Pulmonary artery endothelial cell (primary cell): ENCODE measurements around the gene FBXO31. TPM values are rescaled to one million over a fixed set of nuclear protein-coding genes. Genes with fewer than 3 reads are reported as not detected.
"Not testable (repeated sequence)": the region's sequence is repeated elsewhere in the genome, so short reads cannot be mapped to it uniquely, and the experiment has no call there.

Source experiments
- DNase-seq: peaks from one replicate; pipeline ENCODE4 v3.0.0-alpha.2; 2011; ENCODE audit warnings: low read depth, low spot score
- total RNA-seq: library from RNA; depleted of rRNA; stranded (reverse); fragments of >200 nt; gene quantifications from 2 replicates; pipeline ENCODE4 v1.2.3, GENCODE V29; 2014

FBXO31 gene
- total RNA-seq, 1 donor from 2014 or later, result 26.3 TPM

GRCh38 chr16:87344931-87345631 is 38.5 kb downstream of the FBXO31 start:
- DNase-seq, result no peak

GRCh38 chr16:87344165-87344930 is 39.2 kb downstream of the FBXO31 start:
- no peak for DNase-seq

DNA sequence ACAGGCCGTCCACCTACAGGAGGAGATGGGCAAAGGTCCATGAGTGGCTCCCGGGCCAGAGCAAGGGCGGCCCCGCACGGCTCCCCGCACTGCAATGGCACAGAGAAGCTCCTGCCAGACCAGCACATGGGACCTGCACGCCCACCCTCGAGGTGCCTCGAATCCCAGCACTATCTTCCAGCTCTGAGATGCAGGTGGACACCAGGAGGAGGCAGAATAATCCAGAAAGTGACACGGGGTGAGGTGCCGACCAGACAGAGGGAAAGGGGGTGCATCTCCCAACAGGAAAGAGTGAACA is 39.9 kb downstream of the FBXO31 start:
- no peak for DNase-seq

DNA sequence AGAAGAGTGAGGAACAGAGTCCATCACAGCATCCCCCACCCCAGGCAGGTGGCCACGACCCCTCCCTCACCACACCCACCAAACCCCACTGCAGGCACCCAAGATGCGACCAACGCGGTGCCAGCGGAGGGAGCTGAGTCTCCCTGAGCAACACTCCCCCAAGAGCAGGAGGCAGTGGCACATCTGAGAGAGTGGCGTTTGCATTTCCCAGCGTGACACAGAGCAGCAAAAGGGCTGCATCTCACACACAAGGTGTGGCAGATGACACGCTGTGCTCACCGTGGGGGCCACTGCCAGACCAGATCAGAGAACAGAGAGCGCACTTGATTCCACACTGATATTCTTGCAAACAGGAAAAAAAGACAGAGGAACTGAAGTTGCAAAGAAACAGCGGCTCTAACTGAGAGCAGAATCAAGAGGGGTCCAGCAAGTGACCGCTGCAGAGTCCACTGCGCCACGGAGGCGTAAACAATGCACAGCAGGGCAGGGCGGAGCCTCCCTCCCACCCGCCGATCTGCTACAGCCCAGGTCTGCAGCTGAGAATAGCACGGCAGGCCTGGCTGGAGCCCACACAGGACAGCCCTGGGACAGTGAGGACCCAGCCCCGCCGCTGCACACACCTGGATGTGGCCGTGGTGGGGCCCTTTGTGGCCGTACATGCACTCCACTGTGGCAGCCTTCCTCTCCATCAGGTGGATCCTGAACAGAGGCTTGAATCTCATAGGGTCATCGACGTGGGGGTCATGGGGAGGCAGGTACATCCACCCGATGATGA is 40.4 kb downstream of the FBXO31 start:
- no peak for DNase-seq

GRCh38 chr16:87342504-87342903 is 41.1 kb downstream of the FBXO31 start:
- DNase-seq, result no peak

- DNase-seq, result no peak
Measured at GRCh38 chr16:87340198-87340597, 43.4 kb downstream of the FBXO31 start.

GRCh38 chr16:87339724-87340105 is 43.9 kb downstream of the FBXO31 start:
- DNase-seq, result not testable (repeated sequence)

DNA sequence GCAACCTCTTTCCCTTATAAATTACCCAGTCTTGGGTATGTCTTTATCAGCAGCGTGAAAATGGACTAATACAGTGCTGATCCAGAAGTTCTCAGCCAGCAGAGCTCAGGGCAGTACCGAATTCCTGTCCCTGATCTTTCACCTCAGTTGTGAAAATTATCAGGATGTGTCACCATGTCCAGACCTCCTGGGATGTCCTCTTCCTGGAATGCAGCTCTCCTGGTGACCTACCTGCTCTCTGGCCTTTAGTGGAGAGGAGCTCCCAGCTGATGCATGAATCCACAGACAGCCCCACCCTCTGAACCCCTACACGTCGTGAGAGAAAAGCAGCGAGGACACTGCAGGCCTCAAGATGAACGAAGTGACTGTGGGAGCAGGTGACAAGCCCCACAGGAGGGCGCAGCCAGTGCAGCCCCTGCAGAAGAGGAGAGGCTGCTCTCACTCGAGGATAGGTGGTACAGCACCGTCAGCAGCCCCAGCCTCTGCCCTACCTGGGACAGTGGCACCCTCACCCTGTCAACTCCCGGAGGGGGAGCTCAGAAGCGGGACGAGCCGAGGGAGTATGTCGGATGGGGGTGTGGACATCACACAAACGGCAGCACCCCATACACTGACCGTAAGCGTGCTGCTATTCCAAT is 44.4 kb downstream of the FBXO31 start:
- DNase-seq, result no peak

DNA sequence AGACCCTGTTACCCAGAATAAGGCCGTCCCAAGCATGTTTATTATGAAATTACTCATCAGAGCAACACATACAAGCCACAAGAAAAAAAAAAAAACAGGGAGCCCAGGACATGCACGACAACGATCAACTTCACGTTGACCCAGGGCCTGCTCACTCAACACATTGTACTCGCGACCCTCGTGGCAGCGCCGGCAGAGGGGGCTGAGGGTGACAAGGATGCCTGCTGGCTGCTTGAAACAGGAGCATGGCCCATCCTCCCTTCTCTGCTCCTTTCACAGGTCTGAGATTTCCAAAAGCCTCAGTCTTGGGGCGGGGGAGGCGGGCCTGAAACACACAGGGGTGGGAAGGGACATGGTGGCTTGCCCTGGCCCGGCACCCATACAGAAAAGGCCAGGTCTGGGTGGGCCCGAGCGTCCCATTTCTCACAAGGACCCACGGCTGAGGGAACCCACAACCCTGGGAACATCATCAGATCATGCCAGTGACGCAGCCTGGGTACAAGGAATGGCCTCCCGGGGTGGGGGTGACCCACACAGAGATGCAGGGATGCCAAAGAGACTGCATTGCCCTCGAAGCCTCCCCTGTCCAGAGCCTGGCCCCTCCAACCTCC is 45.3 kb downstream of the FBXO31 start:
- DNase-seq, result no peak

DNA sequence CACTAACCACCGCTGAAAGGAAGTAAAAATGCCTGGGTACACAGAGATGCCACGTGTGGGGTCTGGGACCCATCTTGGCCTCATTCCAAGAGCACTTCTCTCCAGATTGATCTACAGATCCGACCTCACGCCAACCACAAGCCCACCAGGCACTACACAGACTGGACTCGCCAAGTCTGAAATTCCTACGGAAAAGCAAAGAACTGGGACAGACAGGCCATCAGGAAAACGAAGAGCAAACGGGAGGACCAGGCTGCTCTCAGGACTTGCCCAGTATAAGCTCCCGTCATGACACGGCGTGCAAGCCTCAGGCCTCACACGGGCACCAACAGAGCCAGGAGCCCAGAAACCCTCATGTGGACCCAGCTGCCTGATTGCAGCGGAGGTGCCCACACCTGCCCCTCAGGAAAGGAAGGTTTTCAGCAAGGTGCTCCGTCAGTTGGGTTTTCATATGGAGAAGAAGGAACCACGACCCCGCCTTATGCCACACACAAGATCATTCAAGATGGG is 46.3 kb downstream of the FBXO31 start:
- no peak for DNase-seq

- DNase-seq, result no peak
Measured at GRCh38 chr16:87336434-87337240, 46.9 kb downstream of the FBXO31 start.

DNA sequence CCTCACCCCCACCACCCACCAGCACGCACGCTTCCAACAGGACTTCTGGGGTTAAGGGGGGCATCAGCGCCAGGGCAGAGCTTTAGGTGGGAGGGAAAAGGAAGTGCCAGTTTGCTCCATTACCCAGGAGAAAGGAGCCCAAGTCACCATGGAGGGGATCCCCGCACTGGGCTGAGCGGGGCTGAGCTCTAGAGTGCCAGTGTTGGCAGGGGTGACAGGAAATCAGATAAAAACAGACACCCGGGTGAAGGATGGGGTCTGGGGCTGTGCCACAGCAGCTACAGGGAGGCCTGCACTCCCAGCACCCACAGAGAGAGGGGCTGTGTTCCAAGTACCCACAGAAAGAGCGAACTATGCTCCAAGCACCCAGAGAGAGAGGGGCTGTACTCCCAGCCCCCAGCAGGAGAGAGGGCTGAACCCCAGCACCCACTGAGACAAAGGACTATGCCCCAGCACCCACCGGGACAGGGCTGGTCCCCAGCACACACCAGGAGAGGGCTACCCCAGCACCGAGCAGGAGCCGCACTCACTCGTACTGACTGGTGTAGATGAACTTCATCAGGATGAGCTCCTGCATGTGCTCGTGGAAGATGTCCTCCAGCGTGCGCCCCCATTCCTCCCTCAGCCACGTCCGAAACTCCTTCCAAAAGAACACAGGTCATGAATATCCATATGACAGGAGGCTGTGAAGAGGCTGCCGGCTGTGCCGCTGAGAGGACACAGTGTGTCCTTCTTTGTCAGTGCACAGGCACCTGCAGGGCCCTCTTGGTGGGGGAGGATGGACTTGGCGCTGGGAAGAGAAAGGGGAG is 47.7 kb downstream of the FBXO31 start:
- no peak for DNase-seq

DNA sequence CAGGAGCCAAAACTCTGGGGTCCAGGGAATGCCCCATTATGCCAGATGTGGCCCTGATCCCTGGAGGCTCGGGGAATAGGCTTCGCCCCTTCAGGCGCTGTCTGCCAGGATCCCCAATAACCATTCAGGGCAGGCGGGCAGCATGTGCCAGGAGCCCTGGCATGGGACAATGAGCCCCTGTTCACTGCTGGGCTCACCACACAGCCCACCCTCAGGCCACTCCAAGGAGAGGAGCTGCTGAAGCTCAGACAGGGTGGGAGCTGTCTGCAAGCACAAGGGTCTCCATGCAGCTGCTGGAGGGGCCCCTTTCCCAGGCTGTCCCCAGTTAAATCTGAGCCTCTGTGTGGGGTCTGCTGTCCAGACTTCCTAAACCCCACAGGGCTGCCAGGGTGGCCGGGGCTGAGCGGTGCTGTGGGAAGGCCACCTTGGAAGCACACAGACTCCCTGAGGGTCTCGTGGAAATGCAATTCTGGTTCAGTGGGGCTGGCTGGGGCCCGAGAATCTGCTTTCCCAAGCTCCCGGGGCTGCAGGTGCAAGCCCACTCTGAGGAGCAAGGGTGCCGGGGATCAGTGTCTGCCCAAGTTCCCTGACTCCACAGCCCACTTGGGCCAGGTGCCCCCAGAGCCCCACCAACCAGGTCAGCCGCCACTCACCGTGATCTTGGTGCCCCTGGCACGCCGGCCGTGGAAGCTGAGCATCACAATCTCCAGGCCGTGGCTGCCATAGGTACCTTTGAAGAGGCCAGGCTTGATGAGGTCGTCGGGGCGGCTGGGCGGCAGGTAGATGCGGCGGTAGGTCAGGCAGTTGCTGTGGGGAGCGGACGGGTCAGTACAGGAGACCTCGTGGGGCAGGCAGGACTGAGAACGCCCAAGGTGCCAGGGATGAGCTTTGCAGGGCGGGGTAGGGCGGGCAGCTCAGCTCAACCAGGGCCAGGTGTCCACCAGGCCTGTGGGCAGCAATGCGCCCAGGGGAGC is 48.6 kb downstream of the FBXO31 start:
- DNase-seq, result no peak

DNA sequence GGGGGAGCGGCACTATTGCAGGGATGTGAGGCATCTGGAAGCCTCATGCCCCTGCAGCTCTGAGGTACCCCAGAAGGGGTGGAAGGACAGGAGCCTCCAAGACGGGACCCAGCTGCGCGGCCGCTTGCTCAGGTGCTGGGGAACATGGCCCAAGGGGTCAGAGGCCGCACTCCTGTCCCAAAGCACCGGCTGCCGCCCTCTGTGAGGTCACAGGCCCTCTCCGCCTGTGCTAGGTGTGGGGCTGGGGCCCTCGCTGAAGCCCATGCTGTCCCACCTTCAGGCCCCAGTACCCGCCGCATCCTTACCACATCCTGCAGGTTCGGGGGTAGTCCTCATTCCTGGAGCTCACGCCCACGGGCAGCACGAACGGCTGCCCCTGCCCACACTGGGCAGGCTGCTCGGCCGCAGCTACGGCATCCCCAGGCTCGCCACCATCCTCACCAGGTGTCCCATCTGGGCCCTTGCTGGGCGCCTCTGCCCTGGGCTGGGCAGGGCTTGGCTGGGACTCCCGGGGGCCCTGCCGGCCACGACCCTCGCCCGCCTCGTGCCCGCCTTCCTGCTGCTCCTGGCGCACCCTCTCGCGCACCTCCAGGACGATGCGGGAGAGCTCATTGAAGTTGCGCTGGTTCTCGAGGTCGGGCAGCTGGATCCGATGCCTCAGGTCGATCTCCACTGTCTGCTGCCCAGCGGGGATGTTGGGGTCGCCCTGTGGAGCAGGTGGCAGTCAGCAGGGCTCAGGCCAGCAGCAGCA is 49.8 kb downstream of the FBXO31 start:
- DNase-seq, result no peak

DNA sequence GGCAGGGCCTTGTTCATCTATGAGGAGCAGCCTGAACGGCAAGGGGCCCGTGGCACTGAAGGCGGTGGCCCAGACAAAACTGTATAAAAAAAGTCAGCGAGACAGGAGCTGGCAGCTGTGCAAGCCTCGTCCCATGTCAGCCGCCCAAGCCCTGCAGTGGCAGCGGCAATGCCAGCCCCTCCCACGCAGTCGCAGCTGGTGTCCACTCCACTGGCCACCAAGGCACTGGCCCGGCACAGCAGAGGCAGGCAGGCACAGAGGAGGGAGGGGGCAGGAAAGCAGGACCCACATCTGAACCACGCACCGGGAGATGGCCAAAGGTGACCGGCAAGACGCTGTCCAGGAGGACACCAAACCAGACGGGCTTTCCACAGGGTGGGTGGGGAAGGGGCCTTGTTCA is 50.5 kb downstream of the FBXO31 start:
- DNase-seq, result no peak

DNA sequence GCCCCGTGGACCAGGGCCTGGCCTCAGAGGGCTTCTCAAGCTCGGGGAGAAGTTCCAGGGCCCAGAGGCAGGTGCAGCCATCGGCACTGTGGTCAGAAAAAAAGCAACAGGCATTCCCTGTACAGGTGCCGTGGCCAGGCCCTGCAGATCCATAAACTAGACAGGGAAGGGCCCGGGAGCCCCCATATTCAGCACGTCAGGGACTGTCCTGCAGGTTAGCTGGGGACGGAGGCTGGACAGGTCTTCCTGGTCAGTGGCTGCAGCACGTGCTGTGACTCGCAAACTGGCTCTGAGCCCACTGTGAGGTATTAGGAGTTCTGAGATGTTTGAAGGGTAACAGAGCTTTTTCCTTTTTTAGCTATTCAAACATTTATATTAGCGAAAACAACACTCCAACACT is 51.4 kb downstream of the FBXO31 start:
- no peak for DNase-seq

GRCh38 chr16:87331241-87331801 is 52.3 kb downstream of the FBXO31 start:
- no peak for DNase-seq
